Right atrium auricular region (tissue), 2 donors: Measurements from ENCODE around the gene LRRK1. TPM values are rescaled to one million over a fixed set of nuclear protein-coding genes. Genes with fewer than 3 reads are reported as not detected.

Source experiments
- DNase-seq: peaks from one replicate; pipeline ENCODE4 v3.0.0-alpha.2; 2019; ENCODE audit warnings: low spot score
- H3K27ac ChIP-seq, 2 donors: fragments of 200-600 bp; sonication (generic); 1 replicate in 1 of 2; 2 replicates in 1 of 2; pipeline ENCODE4 v1.5.1; 2016 to 2019
- H3K27me3 ChIP-seq, 2 donors: fragments of 200-600 bp; sonication (generic); one replicate each; pipeline versions ENCODE4 v1.5.1 to v1.6.0; 2017 to 2019
- H3K36me3 ChIP-seq: fragments of 200-600 bp; sonication (generic); one replicate; pipeline ENCODE4 v1.5.1; 2016
- H3K4me1 ChIP-seq, 2 donors: fragments of 200-600 bp; sonication (generic); one replicate each; pipeline versions ENCODE4 v1.5.1 to v1.6.0; 2017 to 2019
- H3K4me3 ChIP-seq, 2 donors: fragments of 200-600 bp; sonication (generic); 1 replicate in 1 of 2; 2 replicates in 1 of 2; pipeline ENCODE4 v1.5.1; 2017 to 2019; ENCODE audit warnings: mild to moderate bottlenecking in 1 of 2, moderate library complexity in 1 of 2
- H3K9me3 ChIP-seq, 2 donors: fragments of 200-600 bp; sonication (generic); one replicate each; pipeline ENCODE4 v1.5.1; 2019
- total RNA-seq, 2 donors: library from RNA; depleted of rRNA; stranded (reverse); fragments of >200 nt; gene quantifications; one replicate each; pipeline ENCODE4 v1.1.0, GENCODE V29; 2016
- TF ChIP-seq, protein P1 (sequence below), 2 donors: fragments of 200-600 bp; sonication (generic); IDR thresholded peaks; one replicate each; pipeline ENCODE4 v1.5.1; 2019; ENCODE audit warnings: antibody characterized with exemption in 2 of 2

Gene LRRK1
- total RNA-seq, 2 donors from 2014 or later = 1.9 to 4.4 TPM

DNA sequence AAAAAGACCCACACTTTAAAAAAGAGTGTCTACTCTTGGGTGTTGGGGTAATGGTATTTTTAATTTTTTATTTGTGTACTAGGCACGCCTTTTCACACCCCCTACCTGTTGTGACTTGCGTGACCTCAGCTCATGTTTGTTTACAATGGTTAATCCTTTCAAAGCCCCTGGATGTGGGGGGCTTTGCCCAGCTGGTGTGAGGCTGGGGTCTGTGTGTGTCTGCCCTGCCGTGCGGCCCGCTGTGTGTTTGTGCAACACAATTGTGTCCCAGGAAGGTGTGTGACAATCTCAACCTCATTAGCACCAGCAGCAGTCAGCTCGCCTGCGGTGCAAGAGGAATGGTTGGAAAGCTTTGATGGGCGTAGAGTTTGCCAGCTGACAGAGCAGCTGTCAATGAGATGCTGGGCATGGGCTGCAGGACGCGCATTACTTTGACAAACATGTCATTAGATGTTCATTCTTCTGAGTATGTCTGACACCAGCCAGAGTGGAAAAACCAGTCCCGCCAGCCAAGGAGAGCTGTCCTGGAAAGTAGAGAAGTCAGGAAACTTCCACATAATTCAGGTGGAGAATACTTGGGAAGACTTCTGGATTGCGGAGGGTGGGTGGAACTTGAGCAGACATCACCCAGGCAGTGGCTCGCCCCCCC, 9.6 kb downstream of the LRRK1 start:
- TF ChIP-seq, protein P1, sequence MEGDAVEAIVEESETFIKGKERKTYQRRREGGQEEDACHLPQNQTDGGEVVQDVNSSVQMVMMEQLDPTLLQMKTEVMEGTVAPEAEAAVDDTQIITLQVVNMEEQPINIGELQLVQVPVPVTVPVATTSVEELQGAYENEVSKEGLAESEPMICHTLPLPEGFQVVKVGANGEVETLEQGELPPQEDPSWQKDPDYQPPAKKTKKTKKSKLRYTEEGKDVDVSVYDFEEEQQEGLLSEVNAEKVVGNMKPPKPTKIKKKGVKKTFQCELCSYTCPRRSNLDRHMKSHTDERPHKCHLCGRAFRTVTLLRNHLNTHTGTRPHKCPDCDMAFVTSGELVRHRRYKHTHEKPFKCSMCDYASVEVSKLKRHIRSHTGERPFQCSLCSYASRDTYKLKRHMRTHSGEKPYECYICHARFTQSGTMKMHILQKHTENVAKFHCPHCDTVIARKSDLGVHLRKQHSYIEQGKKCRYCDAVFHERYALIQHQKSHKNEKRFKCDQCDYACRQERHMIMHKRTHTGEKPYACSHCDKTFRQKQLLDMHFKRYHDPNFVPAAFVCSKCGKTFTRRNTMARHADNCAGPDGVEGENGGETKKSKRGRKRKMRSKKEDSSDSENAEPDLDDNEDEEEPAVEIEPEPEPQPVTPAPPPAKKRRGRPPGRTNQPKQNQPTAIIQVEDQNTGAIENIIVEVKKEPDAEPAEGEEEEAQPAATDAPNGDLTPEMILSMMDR (IDR thresholded peaks at IDR 0.05) = no peak
- H3K4me1 ChIP-seq = no peaks in the 10 kb centered on the region
- no peak for DNase-seq
- no peaks in the 10 kb centered on the region for H3K9me3 ChIP-seq
- H3K4me3 ChIP-seq = no peak overlapping the region
- peaks cover 4% of the 10 kb centered on the region for H3K36me3 ChIP-seq
- no peaks in the 10 kb centered on the region for H3K27me3 ChIP-seq
- H3K27ac ChIP-seq = no peak overlapping the region

DNA sequence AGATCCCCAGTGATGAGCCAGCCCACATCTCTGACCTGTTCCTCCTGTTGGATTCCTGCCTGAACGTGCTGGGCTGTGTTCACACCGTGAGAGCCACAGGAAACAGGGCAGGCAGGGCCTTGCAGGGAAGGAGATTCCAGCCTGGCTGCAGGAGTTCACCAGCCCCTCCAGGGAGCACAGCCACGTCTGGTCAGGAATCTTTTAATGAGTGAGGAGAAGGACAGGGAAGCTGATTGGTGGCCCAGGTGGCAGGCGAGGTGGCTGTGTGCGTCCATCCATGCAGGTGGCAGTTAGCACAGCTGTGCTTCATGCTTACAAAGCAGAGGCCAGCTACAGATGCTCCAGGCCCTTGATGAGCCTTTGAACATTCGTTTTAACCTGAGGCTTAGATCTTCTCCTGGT, 10.5 kb downstream of the LRRK1 start:
- Histone ChIP-seq H3K9me3 (no peaks in the 10 kb centered on the region), H3K4me1 (no peaks in the 10 kb centered on the region), H3K27me3 (no peaks in the 10 kb centered on the region), H3K36me3 (peaks cover 4% of the 10 kb centered on the region), H3K4me3 (no peak overlapping the region), H3K27ac (no peak overlapping the region)
- TF ChIP-seq, protein P1 (IDR thresholded peaks at IDR 0.05) = no peak
- no peak for DNase-seq

DNA sequence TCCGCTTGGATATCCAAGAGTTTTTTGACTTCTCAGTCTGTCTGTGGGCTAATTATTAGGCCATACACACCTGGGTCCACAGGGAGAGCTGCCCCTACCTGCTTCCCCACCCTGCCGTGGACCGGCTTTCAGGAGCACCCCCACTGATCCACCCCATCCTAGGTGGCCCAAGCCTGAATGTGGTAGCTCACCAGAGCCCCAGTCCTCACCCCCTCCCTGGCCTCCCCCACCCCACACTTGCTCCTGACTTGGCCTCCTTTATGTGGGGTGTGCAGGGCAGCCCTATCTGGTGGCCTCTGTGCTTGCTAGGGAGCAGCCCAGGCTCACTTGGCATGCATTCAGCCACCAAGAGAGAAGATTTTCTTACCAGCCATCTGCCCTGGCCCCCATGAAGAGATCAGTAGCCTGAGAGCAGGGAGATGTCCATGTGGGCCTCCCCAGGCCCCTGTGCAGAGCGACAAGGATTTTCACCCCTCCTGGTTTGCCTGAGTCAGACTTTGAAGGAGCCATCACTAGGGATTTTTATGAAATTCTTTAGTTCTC, 11.2 kb downstream of the LRRK1 start:
- Histone ChIP-seq H3K27me3 (no peaks in the 10 kb centered on the region), H3K27ac (no peak overlapping the region), H3K4me1 (no peaks in the 10 kb centered on the region), H3K9me3 (no peaks in the 10 kb centered on the region), H3K36me3 (peaks cover 3% of the 10 kb centered on the region), H3K4me3 (no peak overlapping the region)
- TF ChIP-seq, protein P1 (IDR thresholded peaks at IDR 0.05) = no peak
- no peak for DNase-seq

DNA sequence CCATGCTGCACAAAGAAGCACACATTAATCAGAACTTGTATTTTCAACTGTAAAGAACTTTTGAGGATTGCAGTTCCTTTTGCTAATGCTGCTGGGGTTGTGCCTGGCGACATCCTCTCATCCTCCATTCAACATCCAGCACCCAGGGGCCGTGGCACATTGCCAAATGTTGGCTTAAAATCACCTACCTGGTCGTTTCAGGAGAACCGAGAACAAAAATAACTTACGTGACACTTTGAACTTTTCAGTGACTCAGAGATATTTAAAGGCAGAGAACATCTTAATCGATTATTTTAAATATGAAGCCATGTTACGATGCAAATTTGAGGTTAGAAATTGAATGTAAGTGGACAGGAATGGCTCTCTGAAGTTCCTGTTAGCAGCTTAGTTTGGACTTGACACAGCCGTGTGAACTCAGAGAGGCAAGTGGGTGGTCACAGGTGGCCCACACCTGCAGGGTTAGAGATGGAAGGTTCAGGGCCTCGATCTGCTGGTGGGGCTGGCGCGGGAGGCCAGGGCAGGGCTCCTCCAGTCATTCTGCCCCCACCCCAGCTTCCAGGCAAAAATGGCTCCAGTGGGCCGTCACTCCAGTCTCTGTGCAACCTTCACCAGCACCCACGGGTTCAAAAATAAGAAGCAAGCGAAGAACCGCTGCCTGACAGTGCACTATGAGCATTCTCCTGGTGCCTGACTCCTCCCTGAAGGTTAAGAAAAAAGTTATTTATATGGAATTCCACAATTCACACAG, 12.2 kb downstream of the LRRK1 start:
- no peaks in the 10 kb centered on the region for H3K27me3 ChIP-seq
- no peaks in the 10 kb centered on the region for H3K36me3 ChIP-seq
- no peak overlapping the region for H3K27ac ChIP-seq
- no peak for DNase-seq
- H3K4me1 ChIP-seq = no peaks in the 10 kb centered on the region
- H3K4me3 ChIP-seq = no peak overlapping the region
- TF ChIP-seq, protein P1 (IDR thresholded peaks at IDR 0.05) = no peak
- peaks cover 0 to 1% of the 10 kb centered on the region in 2 donors for H3K9me3 ChIP-seq

DNA sequence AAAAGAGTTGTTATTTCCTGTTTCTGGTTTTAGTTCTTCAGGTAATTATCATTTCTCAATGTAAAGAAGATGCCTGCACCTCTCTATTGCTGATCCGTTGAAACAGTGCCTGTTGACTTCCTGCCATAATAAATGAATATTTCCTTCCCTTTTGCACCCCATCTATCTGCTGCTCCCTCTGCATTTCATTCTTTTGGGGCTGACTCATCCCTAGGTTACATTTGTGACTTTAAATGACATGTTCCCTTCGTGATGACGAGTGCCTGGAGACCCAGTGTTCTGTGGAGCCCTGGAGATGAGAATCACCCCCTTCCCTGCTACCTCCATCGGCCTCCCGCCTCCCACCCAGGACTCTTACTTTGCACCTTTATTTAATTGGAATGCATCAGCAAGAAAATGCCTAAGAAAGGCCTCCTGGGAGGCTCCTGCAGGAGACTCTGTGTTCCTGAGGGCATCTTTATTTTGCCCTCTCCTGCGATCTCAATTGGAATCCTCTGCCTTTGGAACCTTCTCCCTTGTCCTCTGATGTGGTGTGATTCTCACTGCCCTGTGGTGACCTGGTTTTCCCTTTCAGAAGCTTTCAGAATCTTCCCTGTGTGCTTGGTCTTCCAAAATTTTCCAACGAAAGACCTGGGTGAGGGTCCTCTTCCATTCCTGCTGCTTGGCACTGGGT, 13.7 kb downstream of the LRRK1 start:
- Histone ChIP-seq H3K36me3 (no peaks in the 10 kb centered on the region), H3K9me3 (peaks cover 0 to 6% of the 10 kb centered on the region in 2 donors), H3K4me3 (no peak overlapping the region), H3K27ac (no peak overlapping the region), H3K27me3 (no peaks in the 10 kb centered on the region), H3K4me1 (no peaks in the 10 kb centered on the region)
- DNase-seq = no peak
- TF ChIP-seq, protein P1 (IDR thresholded peaks at IDR 0.05) = no peak
